Vagina (tissue), 2 donors: Measurements from ENCODE around the gene PCDHGC4.

Experiments
- CTCF ChIP-seq, 3 experiments: fragments of 450-650 bp in 2 of 3; fragments of 200-600 bp in 1 of 3; sonication (generic) in 1 of 3; IDR thresholded peaks; one replicate each; pipeline ENCODE4 v1.5.1; 2017 to 2019; ENCODE audit warnings: antibody characterized with exemption in 3 of 3, mild to moderate bottlenecking in 2 of 3, moderate library complexity in 2 of 3
- POLR2A ChIP-seq, 2 donors: fragments of 450-650 bp; IDR thresholded peaks; one replicate each; pipeline ENCODE4 v1.6.1; 2017; ENCODE audit warnings: antibody characterized with exemption in 2 of 2, mild to moderate bottlenecking in 2 of 2, moderate library complexity in 2 of 2
- POLR2AphosphoS5 ChIP-seq, 2 donors: sonication (generic); formaldehyde crosslinking; IDR thresholded peaks; one replicate each; pipeline ENCODE4 v1.9.0; 2017; ENCODE audit warnings: antibody characterized with exemption in 2 of 2, mild to moderate bottlenecking in 2 of 2, low read depth in 1 of 2; ENCODE audit not compliant: insufficient read depth in 1 of 2

- no peak for TF ChIP-seq CTCF (IDR thresholded peaks at IDR 0.05)
- TF ChIP-seq POLR2A (IDR thresholded peaks at IDR 0.05): no peak
- no peak for TF ChIP-seq POLR2AphosphoS5 (IDR thresholded peaks at IDR 0.05; ENCODE audit: insufficient read depth in 1 of 2, low read depth in 1 of 2)
Measured at GRCh38 chr5:141532726-141533125, 47.9 kb downstream of the PCDHGC4 start.
